ENCODE measurements around the gene PPIP5K1.
"Not testable (repeated sequence)": the region's sequence is repeated elsewhere in the genome, so short reads cannot be mapped to it uniquely, and the experiment has no call there.

GRCh38 chr15:43562753-43563152 lies 27.3 kb downstream of the PPIP5K1 start:
- not testable (repeated sequence) for TF ChIP-seq CTCF (IDR thresholded peaks at IDR 0.05 in 2 of 3, conservative IDR thresholded peaks at IDR 0.05 in 1 of 3; ENCODE audit: borderline replicate concordance in 1 of 3, insufficient read depth in 1 of 3, low read depth in 2 of 3, low read length in 2 of 3); EZH2 (IDR thresholded peaks at IDR 0.05); REST (IDR thresholded peaks at IDR 0.05; ENCODE audit: low read depth); POLR2AphosphoS5 (IDR thresholded peaks at IDR 0.05; ENCODE audit: low read depth, low read length); ZBTB33 (IDR thresholded peaks at IDR 0.05; ENCODE audit: extremely low read depth, insufficient replicate concordance, low read length); POLR2A (IDR thresholded peaks at IDR 0.05; ENCODE audit: borderline replicate concordance, extremely low read depth, insufficient read depth, insufficient read length); ZFX (IDR thresholded peaks at IDR 0.05); SIN3A (IDR thresholded peaks at IDR 0.05; ENCODE audit: low read depth)
